Glutamatergic neuron (in vitro differentiated cells): ENCODE measurements around the gene SWAP70. TPM values are rescaled to one million over a fixed set of nuclear protein-coding genes. Genes with fewer than 3 reads are reported as not detected.
"Not testable (repeated sequence)": the region's sequence is repeated elsewhere in the genome, so short reads cannot be mapped to it uniquely, and the experiment has no call there.

Experiments
- DNase-seq: peaks from one replicate; pipeline ENCODE4 v3.0.0; 2022
- H3K27ac Mint-ChIP-seq: one replicate; pipeline ENCODE4 v1.8.0; 2020; ENCODE audit warnings: mild to moderate bottlenecking, mixed read lengths, inconsistent platforms; ENCODE audit not compliant: unreplicated experiment
- H3K27me3 Mint-ChIP-seq: one replicate; pipeline ENCODE4 v1.8.0; 2020; ENCODE audit warnings: mild to moderate bottlenecking, moderate library complexity, mixed read lengths, inconsistent platforms; ENCODE audit not compliant: unreplicated experiment
- H3K36me3 Mint-ChIP-seq: one replicate; pipeline ENCODE4 v1.8.0; 2020; ENCODE audit warnings: mild to moderate bottlenecking, mixed read lengths, inconsistent platforms; ENCODE audit not compliant: unreplicated experiment
- H3K4me1 Mint-ChIP-seq: one replicate; pipeline ENCODE4 v1.8.0; 2020; ENCODE audit warnings: mild to moderate bottlenecking, low read depth, mixed read lengths, inconsistent platforms; ENCODE audit not compliant: unreplicated experiment
- H3K4me3 Mint-ChIP-seq: one replicate; pipeline ENCODE4 v1.8.0; 2020; ENCODE audit warnings: mild to moderate bottlenecking, mixed read lengths, inconsistent platforms; ENCODE audit not compliant: unreplicated experiment
- H3K9me3 Mint-ChIP-seq: one replicate; pipeline ENCODE4 v1.8.0; 2020; ENCODE audit warnings: mild to moderate bottlenecking, moderate library complexity, mixed read lengths, inconsistent platforms; ENCODE audit not compliant: unreplicated experiment
- CTCF ChIP-seq: fragments of 200-600 bp; sonication (generic); IDR thresholded peaks from one replicate; pipeline ENCODE4 v1.5.0; 2021; ENCODE audit not compliant: partially characterized antibody, unreplicated experiment
- total RNA-seq: library from RNA; stranded (reverse); fragmentation: NEBNext Ultra II Directional; extraction: Animal tissue kit (Norgen Biotek cat#: 25700); gene quantifications from one replicate; pipeline ENCODE4 v1.2.1, GENCODE V29; 2021; ENCODE audit not compliant: unreplicated experiment

The SWAP70 gene
- total RNA-seq, 1 donor from 2014 or later = 8.7 TPM

DNA sequence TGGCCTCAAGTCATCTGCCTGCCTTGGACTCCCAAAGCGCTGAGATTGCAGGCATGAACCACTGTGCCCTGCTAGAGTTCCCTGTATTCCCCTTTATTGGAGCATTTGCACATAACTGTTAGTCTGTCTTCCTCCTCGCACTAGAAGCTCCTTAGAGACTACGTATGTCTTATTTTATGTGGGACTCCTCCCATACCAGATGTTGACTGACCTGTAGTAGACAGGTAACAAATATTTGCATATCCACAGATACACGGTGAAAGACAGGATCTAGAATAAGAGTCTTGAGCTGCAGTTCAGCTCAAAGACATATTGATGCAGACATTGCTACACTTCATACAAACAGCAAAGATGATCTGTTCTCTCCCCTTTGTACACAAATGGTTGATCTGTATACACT, 40.7 kb downstream of the SWAP70 start:
- Mint-ChIP-seq H3K9me3 (no peaks in the 10 kb centered on the region), H3K27me3 (peaks cover 2% of the 10 kb centered on the region), H3K36me3 (no peaks in the 10 kb centered on the region), H3K4me3 (no peak overlapping the region), H3K27ac (no peak overlapping the region), H3K4me1 (no peaks in the 10 kb centered on the region)
- DNase-seq = no peak
- TF ChIP-seq CTCF = no peak

DNA sequence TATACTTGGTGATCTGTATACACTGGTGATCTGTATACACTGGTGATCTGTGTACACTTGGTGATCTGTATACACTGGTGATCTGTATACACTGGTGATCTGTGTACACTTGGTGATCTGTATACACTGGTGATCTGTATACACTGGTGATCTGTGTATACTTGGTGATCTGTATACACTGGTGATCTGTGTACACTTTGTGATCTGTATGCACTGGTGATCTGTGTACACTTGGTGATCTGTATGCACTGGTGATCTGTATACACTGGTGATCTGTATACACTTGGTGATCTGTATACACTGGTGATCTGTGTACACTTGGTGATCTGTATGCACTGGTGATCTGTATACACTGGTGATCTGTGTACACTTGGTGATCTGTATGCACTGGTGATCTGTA, 41.5 kb downstream of the SWAP70 start:
- H3K36me3 Mint-ChIP-seq, H3K9me3 Mint-ChIP-seq, H3K4me3 Mint-ChIP-seq, H3K27ac Mint-ChIP-seq, H3K27me3 Mint-ChIP-seq, H3K4me1 Mint-ChIP-seq, DNase-seq: not testable (repeated sequence)

- no peaks in the 10 kb centered on the region for H3K4me1 Mint-ChIP-seq
- no peak overlapping the region for H3K27ac Mint-ChIP-seq
- H3K4me3 Mint-ChIP-seq = no peak overlapping the region
- no peak for TF ChIP-seq CTCF
- DNase-seq = no peak
- no peaks in the 10 kb centered on the region for H3K9me3 Mint-ChIP-seq
- no peaks in the 10 kb centered on the region for H3K36me3 Mint-ChIP-seq
- no peaks in the 10 kb centered on the region for H3K27me3 Mint-ChIP-seq
Observed at GRCh38 chr11:9708544-9708943, 44.7 kb downstream of the SWAP70 start.

DNA sequence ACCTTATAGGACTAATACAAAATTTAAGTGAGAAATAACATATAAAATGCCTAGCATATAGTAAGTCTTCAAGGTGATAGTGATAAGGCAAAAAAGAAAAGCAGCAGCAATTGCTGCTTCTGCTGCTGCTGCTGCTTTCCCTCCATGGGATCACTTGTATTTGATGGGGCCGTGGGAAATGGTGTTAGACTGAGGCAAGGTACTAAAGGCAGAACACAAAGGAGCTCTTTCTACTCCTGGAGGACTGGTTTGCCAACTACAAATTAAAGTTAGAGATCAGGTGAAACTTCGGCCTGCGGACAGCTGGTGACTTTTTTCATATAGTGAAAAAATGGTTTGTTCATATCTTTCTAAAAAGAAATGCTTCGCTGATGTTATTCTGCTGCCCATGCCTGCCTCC, 46.3 kb downstream of the SWAP70 start:
- no peak for DNase-seq
- TF ChIP-seq CTCF = no peak
- Mint-ChIP-seq H3K36me3 (no peaks in the 10 kb centered on the region), H3K4me1 (no peaks in the 10 kb centered on the region), H3K27me3 (no peaks in the 10 kb centered on the region), H3K9me3 (peaks cover 2% of the 10 kb centered on the region), H3K27ac (no peak overlapping the region), H3K4me3 (no peak overlapping the region)

DNA sequence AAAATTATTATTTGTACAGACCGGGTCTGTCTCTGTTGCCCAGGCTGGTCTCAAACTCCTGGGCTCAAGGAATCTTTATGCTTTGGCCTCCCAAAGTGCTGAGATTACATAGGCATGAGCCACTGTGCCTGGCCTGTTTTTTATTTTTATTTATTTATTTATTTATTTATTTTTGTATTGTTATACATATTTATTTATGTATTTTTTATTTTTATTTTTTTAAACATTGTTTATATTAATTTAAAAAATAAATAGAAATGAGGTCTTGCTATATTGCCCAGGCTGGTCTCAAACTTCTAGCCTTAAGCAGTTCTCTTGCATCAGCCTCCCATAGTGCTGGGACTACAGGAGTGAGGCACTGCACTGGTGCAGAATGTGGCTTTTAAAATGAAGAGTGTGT, 47.0 kb downstream of the SWAP70 start:
- no peak overlapping the region for H3K4me3 Mint-ChIP-seq
- H3K27ac Mint-ChIP-seq = no peak overlapping the region
- peaks cover 2% of the 10 kb centered on the region for H3K9me3 Mint-ChIP-seq
- H3K36me3 Mint-ChIP-seq = no peaks in the 10 kb centered on the region
- no peaks in the 10 kb centered on the region for H3K27me3 Mint-ChIP-seq
- no peaks in the 10 kb centered on the region for H3K4me1 Mint-ChIP-seq
- no peak for DNase-seq
- no peak for TF ChIP-seq CTCF
